ENCODE results near the gene LMOD2.

Gene LMOD2

DNA sequence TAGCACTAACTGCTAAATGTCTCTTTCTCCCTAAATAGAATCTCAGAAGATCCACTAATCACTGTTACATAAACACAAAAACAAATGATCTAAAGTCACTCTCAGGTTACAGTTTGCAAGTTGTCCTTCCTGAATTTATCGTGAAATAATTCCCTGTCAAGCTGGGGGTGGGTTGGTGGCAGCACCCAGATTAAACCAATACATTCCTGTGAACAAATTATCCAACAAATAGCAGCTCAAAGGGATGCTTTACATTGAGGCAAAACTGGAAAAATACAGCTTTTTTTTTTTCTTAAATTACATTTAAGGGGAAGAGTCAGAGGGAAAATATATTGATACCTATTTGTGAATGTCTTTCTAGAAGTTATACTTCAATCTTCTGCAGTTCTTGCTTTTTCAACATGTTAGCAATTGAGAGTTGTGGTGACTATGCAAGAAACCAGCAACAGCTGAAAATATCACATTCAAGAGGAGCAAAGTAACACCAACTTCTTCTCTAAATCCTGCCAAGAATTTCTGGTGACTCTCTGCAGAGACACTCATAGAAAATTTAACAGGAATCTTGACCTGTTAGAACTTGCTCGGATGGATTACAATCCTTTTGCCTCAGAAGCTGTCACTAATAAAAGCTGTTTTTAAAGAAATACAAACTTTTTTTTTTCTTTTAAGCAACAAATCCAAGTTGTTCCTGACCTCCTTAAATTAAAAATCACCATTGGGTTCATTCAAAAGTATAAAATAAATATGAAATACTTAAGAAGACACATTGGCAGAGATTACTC is 18.9 kb downstream of the LMOD2 start:
- no peak for DNase-seq

DNA sequence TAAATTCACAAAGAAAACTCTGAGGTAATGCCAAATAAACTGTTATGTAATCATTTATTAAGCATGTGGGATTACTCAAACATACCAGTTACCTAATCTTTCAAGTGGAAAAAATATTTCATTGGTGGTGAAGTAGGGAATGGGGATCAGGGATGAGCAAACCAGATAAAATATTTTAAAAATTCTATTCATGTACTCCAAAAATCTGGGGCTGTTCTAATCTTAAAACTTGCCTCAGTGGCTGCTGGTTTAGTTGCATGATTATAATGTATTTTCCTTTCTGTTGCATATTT is 19.5 kb downstream of the LMOD2 start:
- no peak for DNase-seq

DNA sequence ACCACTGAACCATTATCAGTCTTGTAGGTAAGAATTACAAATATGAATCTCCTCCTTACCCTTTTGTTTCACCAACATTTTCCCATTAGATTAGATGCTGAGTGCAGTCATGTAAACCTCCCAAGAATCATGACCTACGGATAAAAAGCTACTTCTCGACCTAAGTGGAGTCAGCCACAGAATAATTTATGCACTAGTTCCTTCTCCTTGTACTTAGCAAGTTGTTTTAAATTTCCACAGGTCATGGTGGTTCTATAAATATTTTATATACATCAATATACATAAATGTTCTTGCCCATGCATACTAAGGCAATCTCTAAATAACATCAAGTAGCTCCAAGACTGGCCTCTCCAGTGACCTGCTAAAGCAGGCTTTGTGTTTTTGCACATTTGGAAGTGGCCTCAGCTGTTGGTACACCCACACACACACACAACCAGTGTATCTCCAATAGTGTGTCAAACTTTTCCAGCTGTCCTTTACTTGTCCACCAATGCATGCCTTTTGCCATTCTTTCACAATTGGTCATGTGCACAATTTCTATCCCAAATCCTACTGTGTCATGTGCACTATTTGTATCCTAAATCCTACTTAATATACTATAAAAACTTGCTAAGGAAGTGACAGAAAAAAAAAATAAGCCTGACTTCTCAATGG is 21.5 kb downstream of the LMOD2 start:
- DNase-seq, result no peak

DNA sequence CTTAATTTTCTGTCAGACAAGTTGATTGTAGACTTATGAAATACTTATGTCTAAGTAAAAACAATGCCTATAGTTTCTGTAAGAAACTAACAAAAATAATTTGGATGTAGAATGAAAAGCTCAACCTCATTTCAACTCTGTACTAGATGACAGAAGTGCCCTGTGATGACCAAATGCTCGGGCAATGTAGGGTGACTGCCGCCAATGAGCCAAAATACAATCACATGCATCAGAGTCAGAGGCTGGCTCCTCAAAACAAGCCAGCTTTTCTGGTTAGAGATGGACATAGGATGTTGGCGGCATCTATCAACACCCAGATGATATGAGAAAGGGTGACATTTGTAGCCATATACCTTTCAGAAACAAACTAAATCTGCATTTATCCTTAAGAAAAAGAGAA is 23.9 kb downstream of the LMOD2 start:
- DNase-seq, result no peak

DNA sequence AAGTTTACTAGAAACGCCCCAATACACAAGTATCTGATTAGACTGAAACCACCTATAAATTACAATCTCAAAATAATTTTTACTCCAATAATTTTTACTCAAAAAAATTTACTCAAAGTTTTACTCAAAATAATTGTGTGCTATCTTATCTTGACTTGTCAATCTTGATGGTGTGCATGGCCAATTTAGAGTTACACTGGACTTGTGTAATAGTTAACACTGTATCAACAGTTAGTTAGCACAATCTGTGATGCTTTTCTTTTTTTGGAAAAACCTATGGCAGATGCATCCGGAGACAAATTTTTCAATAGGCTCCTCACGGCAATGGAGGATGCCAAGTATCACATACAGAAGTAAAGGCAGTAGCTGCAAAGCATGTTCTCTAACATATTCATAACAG is 24.9 kb downstream of the LMOD2 start:
- DNase-seq, result no peak

DNA sequence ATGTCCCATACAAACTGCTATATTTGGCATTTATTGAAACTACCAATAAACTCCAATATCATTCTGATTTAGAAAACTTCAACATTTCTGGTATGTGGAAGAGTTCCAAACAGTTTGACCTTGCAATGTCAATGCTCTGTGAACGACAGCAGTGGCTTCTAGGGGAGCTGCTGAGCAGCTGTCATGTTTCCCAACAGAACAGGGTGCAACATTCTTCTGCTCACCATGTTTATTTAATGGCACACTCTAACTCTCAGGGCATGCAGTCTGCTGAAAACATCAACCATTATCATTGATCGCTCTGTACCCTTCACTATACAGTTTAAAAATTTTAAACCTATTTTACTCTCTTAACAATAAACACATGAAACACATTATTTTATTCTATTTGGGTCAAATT is 25.9 kb downstream of the LMOD2 start:
- no peak for DNase-seq

DNA sequence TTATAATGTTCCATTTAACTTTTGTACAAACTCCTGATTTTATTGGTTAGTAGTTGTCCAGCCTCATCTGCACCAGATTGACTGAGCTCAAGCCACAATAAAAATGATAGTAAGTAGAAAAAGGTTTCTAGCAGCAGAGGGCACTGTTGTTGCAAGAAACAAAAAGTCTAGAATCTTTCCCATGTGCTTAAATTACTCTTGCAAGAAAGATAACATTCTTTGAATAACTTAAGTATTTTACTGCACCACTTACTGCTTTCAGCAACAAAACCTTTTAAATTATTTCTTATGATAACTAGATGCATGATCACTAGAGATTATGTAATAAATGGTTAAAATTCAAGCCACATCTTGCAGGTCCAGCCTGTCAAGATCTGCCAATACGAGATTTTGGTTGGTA is 27.0 kb downstream of the LMOD2 start:
- no peak for DNase-seq

DNA sequence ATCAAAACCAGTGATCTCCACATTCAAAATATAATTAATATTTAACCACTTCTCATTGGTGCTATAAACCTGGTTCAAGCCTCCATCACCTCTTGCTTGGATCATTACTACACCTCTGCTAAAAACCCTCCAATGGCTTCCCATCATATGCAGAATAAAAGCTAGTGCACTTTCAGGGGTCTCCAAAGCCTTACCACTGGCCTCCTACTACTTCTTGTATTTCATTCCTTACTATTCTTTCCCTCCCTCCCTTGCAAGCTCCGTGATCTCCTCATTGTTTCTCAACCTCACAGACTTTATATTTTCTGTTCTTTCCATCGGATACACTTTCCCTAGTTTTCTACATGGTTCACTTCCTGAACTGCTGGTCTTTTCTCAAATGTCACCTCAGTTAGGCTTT is 31.5 kb downstream of the LMOD2 start:
- no peak for DNase-seq

DNA sequence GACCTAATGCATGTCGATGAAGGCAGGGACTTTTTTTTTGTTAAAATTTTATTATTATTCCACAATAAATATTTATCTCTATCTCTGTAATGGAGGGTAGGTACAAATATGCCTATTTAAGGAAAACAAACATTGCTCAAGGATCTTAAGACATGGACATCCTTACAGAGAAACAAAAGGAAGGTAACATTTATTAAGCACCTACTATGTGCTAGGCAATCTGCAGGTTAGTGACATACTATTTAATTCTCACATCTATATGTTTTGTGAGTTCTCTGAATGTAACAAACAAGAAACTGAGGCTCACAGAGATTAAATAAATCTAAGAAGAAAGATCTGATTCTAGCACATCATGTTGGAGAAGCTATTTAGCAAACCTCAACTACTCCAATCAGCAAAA is 32.1 kb downstream of the LMOD2 start:
- DNase-seq, result no peak

DNA sequence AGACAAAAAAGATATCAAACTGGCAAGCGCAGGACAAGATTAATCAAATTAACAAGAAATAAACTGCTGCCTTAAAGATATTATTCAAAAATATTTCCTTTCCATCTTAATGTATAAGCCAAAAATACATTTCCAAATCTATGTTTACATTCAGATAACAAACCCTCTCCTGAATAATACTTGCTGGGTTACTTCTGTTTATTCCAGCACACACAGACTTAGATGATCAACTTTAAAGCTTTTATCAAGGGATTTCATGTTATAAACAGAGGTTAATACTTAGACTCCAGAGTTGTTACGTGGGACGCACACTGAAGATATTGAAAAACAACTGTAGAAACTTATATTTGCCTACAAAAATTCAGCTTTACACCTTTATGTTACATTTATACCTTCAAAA is 33.6 kb downstream of the LMOD2 start:
- no peak for DNase-seq

DNA sequence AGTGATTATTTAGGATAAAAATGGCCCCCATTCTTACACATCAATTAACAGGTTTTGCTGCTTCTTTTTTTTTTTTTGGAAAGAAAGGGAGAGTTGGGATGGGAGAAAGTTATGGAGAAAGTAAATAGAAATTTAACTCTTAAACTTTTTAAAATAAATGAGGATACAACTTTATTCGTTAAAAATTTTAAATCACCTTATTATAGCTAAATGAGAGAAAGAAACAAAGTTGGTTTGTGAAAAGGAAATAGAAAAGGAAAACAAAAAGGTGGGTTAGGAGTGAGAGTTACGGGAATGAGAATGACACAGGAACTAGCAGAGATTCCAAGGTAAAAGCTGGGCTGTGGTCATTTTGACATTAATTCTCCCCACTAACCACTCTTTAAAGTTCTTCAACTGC is 34.9 kb downstream of the LMOD2 start:
- no peak for DNase-seq

DNA sequence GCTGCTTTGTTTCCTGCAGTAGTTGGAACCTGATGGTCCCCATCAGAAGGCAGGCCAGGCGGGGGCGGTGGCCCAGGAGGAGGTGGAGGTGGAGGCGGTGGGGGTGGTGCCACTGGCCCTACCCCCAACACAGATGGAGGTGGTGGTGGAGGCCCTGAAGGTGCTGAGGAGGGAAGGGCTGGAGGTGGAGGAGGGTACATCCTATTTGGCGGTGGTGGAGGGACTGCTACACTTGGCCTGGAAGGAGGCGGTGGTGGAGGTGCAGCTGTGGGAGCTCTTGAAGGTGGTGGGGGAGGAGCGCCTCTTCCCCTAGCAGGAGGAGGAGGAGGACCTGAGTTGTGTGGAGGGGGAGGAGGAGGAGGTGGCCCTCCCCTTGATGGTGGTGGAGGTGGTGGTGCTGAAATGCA is 36.8 kb downstream of the LMOD2 start:
- no peak for DNase-seq

DNA sequence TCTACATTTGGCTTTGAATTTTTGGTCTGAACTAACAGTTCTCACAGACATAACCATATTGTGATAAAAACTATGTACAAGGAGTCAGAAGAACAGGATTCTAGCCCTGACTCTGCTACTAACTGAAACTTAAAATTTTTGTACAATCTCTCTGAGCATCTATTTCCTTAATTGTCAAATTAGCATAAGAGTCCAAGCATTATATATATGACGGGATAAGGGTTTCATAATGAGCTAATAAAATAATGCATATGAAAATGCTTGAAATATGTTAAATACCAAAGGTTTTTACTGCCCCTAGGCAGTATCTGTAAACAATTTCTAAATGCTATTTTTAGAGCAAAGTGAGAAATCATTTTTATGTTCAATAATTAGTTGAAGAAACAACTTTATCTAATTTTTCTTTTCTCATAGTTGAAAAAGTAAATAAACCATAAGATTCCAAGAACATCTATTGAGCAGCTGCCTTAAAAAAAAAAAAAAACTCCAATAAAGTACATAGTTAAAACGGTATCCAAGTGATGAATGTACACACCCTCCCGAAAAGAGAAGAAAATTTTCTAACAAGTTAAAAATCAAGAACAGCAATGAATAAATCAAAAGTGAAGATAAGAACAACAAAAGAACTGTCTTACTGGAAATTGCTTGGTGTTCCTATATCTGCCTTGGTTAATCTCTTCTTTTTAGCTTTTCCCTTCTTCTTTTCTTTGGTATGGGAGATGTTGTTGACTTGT is 40.4 kb downstream of the LMOD2 start:
- DNase-seq, result no peak

DNA sequence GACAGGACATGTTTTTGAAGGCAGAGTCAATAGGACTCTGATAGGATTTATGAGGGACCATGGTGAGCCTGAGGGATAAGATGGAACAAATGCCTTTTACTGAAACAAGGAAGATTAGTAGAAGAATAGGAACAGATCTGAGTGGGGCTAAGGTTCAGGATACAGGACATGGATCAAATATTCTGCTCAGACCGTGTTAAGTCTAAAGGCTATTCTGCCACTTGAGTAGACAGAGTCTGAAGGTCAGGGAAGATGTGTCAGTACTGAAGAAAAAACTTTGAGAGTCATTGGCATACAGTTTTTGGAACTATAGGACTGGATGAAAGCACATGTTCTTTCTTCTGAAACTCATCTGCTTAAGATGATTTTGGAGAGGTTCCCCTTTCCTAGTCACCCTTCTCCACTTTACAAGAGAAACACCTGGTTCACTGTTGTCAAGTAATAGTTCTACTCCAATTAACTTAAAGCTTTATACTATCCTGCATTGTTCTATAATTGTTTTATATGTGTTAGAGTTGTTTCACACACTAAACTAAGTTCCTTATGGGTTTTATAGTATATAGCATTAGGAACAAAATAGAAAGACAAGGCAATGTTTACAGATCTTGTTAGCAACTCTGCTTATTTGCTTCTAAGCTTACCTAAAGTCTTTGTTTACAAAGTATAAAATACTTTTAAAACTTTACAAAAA is 49.7 kb downstream of the LMOD2 start:
- DNase-seq, result no peak

DNA sequence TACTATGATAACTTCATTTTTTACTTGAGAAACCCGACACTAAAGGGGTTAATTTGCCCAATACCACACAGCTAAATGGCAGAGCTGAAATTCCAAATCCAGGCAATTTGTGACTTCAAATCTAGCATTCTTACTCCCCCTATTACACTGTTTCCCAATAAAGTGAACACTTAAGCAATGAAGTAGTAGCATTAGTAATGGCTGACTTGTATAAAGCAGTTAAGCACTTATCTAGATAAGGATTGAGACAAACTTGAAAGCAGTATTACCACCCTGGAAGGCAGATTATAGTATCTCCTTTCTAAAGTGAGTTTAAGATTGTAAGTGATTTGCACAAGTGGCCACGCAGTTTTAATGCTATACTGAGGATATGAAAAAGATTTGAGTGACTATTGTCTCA is 53.9 kb downstream of the LMOD2 start:
- DNase-seq, result no peak

DNA sequence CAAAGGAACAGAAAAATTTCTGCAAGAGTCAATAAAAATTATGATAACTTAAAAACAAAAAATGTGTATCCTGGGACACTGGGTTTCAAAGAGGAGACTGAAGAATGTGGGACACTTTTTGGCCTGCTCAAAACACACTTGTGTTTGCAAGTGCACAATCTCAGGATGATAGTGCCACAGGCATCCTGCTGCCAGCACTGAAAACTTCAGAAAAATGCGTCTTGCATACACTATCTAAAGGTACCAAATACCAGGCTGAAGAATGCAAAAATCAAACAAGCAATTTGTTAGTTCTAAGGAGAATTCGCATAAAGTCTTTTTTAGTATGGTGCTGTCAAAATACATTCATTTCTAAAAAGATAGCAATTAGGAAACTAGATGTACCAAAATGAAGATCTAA is 55.0 kb downstream of the LMOD2 start:
- DNase-seq, result no peak

DNA sequence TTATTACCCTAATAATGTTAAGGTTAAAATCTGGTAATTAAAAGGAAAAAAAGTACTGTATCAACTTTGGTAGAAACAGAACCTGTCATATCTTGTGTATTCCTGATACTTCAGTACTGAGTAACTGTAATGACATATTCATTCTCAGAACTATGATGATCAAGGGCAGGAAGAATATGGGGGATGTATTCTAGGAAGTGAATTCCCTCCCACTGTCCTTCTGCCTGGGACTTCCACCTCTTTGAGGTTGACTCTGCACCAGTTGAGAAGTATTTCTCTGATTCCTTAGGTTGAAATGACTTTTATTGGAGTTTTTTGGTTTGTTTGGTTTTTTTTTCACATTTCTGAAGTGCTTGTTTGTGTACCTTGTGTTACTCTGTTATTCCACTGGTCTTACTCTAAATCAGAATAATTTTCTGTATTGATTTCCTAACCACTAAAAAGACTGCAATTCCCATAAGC is 56.2 kb downstream of the LMOD2 start:
- DNase-seq, result no peak

DNA sequence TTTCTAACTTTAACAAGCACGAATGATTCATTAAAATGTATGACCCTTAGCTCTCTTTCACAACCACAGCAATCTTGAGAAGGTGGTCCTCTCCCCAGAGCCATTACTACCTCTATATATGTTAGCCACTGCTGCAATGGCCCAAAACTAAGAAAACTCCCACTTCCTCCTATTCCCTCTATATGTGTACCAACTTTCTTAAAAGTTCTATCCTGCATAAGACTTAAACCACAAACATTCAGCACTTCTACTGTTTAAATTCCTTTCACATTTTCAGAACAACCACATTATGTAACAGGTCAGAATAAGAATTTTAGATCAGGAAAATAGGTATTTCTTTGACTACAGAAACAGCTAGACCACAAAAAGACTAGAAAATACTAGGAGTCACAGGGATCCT is 57.0 kb downstream of the LMOD2 start:
- DNase-seq, result no peak
